ENCODE results near the gene SLC66A1.
A peak's percentile ranks its signal among the peaks of the same experiment; 100 is the strongest.

Gene SLC66A1

GRCh38 chr1:19310061-19310460 lies 2.1 kb upstream of the SLC66A1 start:
- no peaks in the 10 kb centered on the region for H3K79me2 ChIP-seq (ENCODE audit: insufficient read depth, low read length)
- H3K36me3 ChIP-seq (ENCODE audit: insufficient read depth, low read length), result peaks cover 30% of the 10 kb centered on the region
- H3K9ac ChIP-seq (ENCODE audit: low read length), result no peak overlapping the region
- H3K4me2 ChIP-seq (ENCODE audit: low read length), result no peak overlapping the region
- H4K20me1 ChIP-seq (ENCODE audit: insufficient read depth, low read length), result no peaks in the 10 kb centered on the region
- H3K9me3 ChIP-seq (ENCODE audit: low read length), result no peaks in the 10 kb centered on the region
- no peak for TF ChIP-seq EZH2 (IDR thresholded peaks at IDR 0.05; ENCODE audit: borderline replicate concordance, low read length)
- TF ChIP-seq CTCF (IDR thresholded peaks at IDR 0.05; ENCODE audit: low read length), result no peak
- no peak overlapping the region for H2AFZ ChIP-seq (ENCODE audit: low read length)
- H3K9me2 ChIP-seq (ENCODE audit: low read depth, low read length), result no peaks in the 10 kb centered on the region
- no peaks in the 10 kb centered on the region for H3F3A ChIP-seq (ENCODE audit: insufficient read depth, low read length)
- no peaks in the 10 kb centered on the region for H3K27me3 ChIP-seq (ENCODE audit: insufficient read depth, low read length)
- no peak overlapping the region for H3K4me3 ChIP-seq (ENCODE audit: low read depth, low read length, poor library complexity, severe bottlenecking)
- H3K27ac ChIP-seq (ENCODE audit: low read depth, low read length, poor library complexity, severe bottlenecking), result no peak overlapping the region
- H3K4me1 ChIP-seq (ENCODE audit: insufficient read depth, low read length, severe bottlenecking), result peaks cover 38% of the 10 kb centered on the region

GRCh38 chr1:19310720-19311502 lies 1.2 kb upstream of the SLC66A1 start:
- Histone ChIP-seq H2AFZ (ENCODE audit: low read length) (no peak overlapping the region), H3K9ac (ENCODE audit: low read length) (peak overlapping the region; percentile 96), H3K9me3 (ENCODE audit: low read length) (no peaks in the 10 kb centered on the region), H3K4me2 (ENCODE audit: low read length) (peak overlapping the region; percentile 93), H3K9me2 (ENCODE audit: low read depth, low read length) (no peaks in the 10 kb centered on the region), H3K27ac (ENCODE audit: low read depth, low read length, poor library complexity, severe bottlenecking) (no peak overlapping the region), H3F3A (ENCODE audit: insufficient read depth, low read length) (no peaks in the 10 kb centered on the region), H4K20me1 (ENCODE audit: insufficient read depth, low read length) (no peaks in the 10 kb centered on the region), H3K36me3 (ENCODE audit: insufficient read depth, low read length) (peaks cover 22% of the 10 kb centered on the region), H3K79me2 (ENCODE audit: insufficient read depth, low read length) (no peaks in the 10 kb centered on the region), H3K4me1 (ENCODE audit: insufficient read depth, low read length, severe bottlenecking) (peaks cover 46% of the 10 kb centered on the region), H3K27me3 (ENCODE audit: insufficient read depth, low read length) (no peaks in the 10 kb centered on the region), H3K4me3 (ENCODE audit: low read depth, low read length, poor library complexity, severe bottlenecking) (peak overlapping the region; percentile 90)
- TF ChIP-seq CTCF (IDR thresholded peaks at IDR 0.05; ENCODE audit: low read length), result no peak
- no peak for TF ChIP-seq EZH2 (IDR thresholded peaks at IDR 0.05; ENCODE audit: borderline replicate concordance, low read length)

GRCh38 chr1:19311503-19311930 lies 609 bp upstream of the SLC66A1 start:
- no peak overlapping the region for H2AFZ ChIP-seq (ENCODE audit: low read length)
- no peaks in the 10 kb centered on the region for H3F3A ChIP-seq (ENCODE audit: insufficient read depth, low read length)
- H3K27ac ChIP-seq (ENCODE audit: low read depth, low read length, poor library complexity, severe bottlenecking), result no peak overlapping the region
- no peaks in the 10 kb centered on the region for H3K9me3 ChIP-seq (ENCODE audit: low read length)
- H3K79me2 ChIP-seq (ENCODE audit: insufficient read depth, low read length), result no peaks in the 10 kb centered on the region
- peak overlapping the region; percentile 96 for H3K9ac ChIP-seq (ENCODE audit: low read length)
- H3K4me2 ChIP-seq (ENCODE audit: low read length), result peak overlapping the region; percentile 93
- H4K20me1 ChIP-seq (ENCODE audit: insufficient read depth, low read length), result no peaks in the 10 kb centered on the region
- no peak for TF ChIP-seq CTCF (IDR thresholded peaks at IDR 0.05; ENCODE audit: low read length)
- TF ChIP-seq EZH2 (IDR thresholded peaks at IDR 0.05; ENCODE audit: borderline replicate concordance, low read length), result no peak
- peaks cover 52% of the 10 kb centered on the region for H3K4me1 ChIP-seq (ENCODE audit: insufficient read depth, low read length, severe bottlenecking)
- H3K4me3 ChIP-seq (ENCODE audit: low read depth, low read length, poor library complexity, severe bottlenecking), result peak overlapping the region; percentile 90
- no peaks in the 10 kb centered on the region for H3K27me3 ChIP-seq (ENCODE audit: insufficient read depth, low read length)
- peaks cover 16% of the 10 kb centered on the region for H3K36me3 ChIP-seq (ENCODE audit: insufficient read depth, low read length)
- H3K9me2 ChIP-seq (ENCODE audit: low read depth, low read length), result no peaks in the 10 kb centered on the region

Data from OCI-LY1 (cell line).